Stimulated activated CD4-positive, alpha-beta T cell treated with anti-CD3 and anti-CD28 coated beads, Interleukin-4, amount 100 ng/mL, for 4 hours (primary cell): ENCODE results near the gene SEMA3A.
"Not testable (repeated sequence)": the region's sequence is repeated elsewhere in the genome, so short reads cannot be mapped to it uniquely, and the experiment has no call there.

Source experiments
- DNase-seq, 2 experiments: peaks; one replicate each; pipeline ENCODE4 v3.0.0-alpha.2; 2020

The SEMA3A gene

GRCh38 chr7:84152995-84153394 lies 41.6 kb downstream of the SEMA3A start:
- DNase-seq = no peak

- DNase-seq = not testable (repeated sequence)
These were observed 44.2 kb downstream of the SEMA3A start for GRCh38 chr7:84150370-84150769.

- DNase-seq = no peak
These were observed 45.0 kb downstream of the SEMA3A start for GRCh38 chr7:84149573-84149972.

- no peak for DNase-seq
These were observed 48.7 kb downstream of the SEMA3A start for GRCh38 chr7:84145892-84146291.

GRCh38 chr7:84144935-84145334 lies 49.7 kb downstream of the SEMA3A start:
- DNase-seq = no peak

- no peak for DNase-seq
These were observed 50.1 kb downstream of the SEMA3A start for GRCh38 chr7:84144480-84144879.

- no peak for DNase-seq
These were observed 51.9 kb downstream of the SEMA3A start for GRCh38 chr7:84142726-84143125.

- no peak for DNase-seq
These were observed 54.4 kb downstream of the SEMA3A start for GRCh38 chr7:84139986-84140729.

GRCh38 chr7:84138411-84138810 lies 56.2 kb downstream of the SEMA3A start:
- no peak for DNase-seq

- DNase-seq = no peak
These were observed 56.8 kb downstream of the SEMA3A start for GRCh38 chr7:84137812-84138211.

- DNase-seq = no peak
These were observed 57.8 kb downstream of the SEMA3A start for GRCh38 chr7:84136809-84137208.

GRCh38 chr7:84136336-84136735 lies 58.3 kb downstream of the SEMA3A start:
- no peak for DNase-seq

GRCh38 chr7:84134169-84134568 lies 60.4 kb downstream of the SEMA3A start:
- DNase-seq = no peak

- no peak for DNase-seq
These were observed 68.9 kb downstream of the SEMA3A start for GRCh38 chr7:84125654-84126053.

GRCh38 chr7:84123965-84124547 lies 70.5 kb downstream of the SEMA3A start:
- DNase-seq = no peak

GRCh38 chr7:84122582-84123360 lies 71.8 kb downstream of the SEMA3A start:
- no peak for DNase-seq

- DNase-seq = no peak
These were observed 77.3 kb downstream of the SEMA3A start for GRCh38 chr7:84117304-84117703.

GRCh38 chr7:84113906-84114850 lies 80.4 kb downstream of the SEMA3A start:
- DNase-seq = no peak

- no peak for DNase-seq
These were observed 81.3 kb downstream of the SEMA3A start for GRCh38 chr7:84113286-84113685.

- DNase-seq = no peak
These were observed 81.8 kb downstream of the SEMA3A start for GRCh38 chr7:84112771-84113170.

GRCh38 chr7:84111842-84112241 lies 82.7 kb downstream of the SEMA3A start:
- no peak for DNase-seq

- DNase-seq = no peak
These were observed 84.2 kb downstream of the SEMA3A start for GRCh38 chr7:84110400-84110799.

GRCh38 chr7:84108787-84109186 lies 85.8 kb downstream of the SEMA3A start:
- no peak for DNase-seq
